DMS79 treated with DMSO at 0.1 percent for 48 hours (cell line): ENCODE measurements around the gene USP44.
A peak's percentile ranks its signal among the peaks of the same experiment; 100 is the strongest.

Source experiments
- DNase-seq: peaks from one replicate; lab custom pipeline; 2025; lab: John Stamatoyannopoulos, UW

The USP44 gene

GRCh38 chr12:95548056-95548538 lies 3.2 kb downstream of the USP44 start:
- peak; percentile 52 for DNase-seq

- peak; percentile 52 for DNase-seq
Measured at GRCh38 chr12:95547522-95548055, 3.7 kb downstream of the USP44 start.

- no peak for DNase-seq
Measured at GRCh38 chr12:95546491-95546813, 4.8 kb downstream of the USP44 start.

GRCh38 chr12:95545731-95546490 lies 5.4 kb downstream of the USP44 start:
- no peak for DNase-seq

- no peak for DNase-seq
Measured at GRCh38 chr12:95545303-95545702, 6.0 kb downstream of the USP44 start.

- DNase-seq, result no peak
Measured at GRCh38 chr12:95544756-95545155, 6.5 kb downstream of the USP44 start.

- DNase-seq, result no peak
Measured at GRCh38 chr12:95543305-95543704, 8.0 kb downstream of the USP44 start.

- no peak for DNase-seq
Measured at GRCh38 chr12:95541436-95541835, 9.8 kb downstream of the USP44 start.

GRCh38 chr12:95538656-95539055 lies 12.6 kb downstream of the USP44 start:
- no peak for DNase-seq

- DNase-seq, result no peak
Measured at GRCh38 chr12:95538006-95538405, 13.3 kb downstream of the USP44 start.

- DNase-seq, result no peak
Measured at GRCh38 chr12:95533985-95534384, 17.3 kb downstream of the USP44 start.

- DNase-seq, result no peak
Measured at GRCh38 chr12:95532851-95533250, 18.4 kb downstream of the USP44 start.

GRCh38 chr12:95529693-95530225 lies 21.5 kb downstream of the USP44 start:
- DNase-seq, result no peak

GRCh38 chr12:95528431-95528830 lies 22.8 kb downstream of the USP44 start:
- no peak for DNase-seq

GRCh38 chr12:95522692-95523091 lies 28.6 kb downstream of the USP44 start:
- DNase-seq, result no peak

- DNase-seq, result no peak
Measured at GRCh38 chr12:95520816-95521215, 30.5 kb downstream of the USP44 start.

GRCh38 chr12:95518944-95519343 lies 32.3 kb downstream of the USP44 start:
- DNase-seq, result no peak

- no peak for DNase-seq
Measured at GRCh38 chr12:95517246-95517645, 34.0 kb downstream of the USP44 start.

- DNase-seq, result no peak
Measured at GRCh38 chr12:95516757-95517156, 34.5 kb downstream of the USP44 start.

- no peak for DNase-seq
Measured at GRCh38 chr12:95515197-95515596, 36.1 kb downstream of the USP44 start.

- DNase-seq, result no peak
Measured at GRCh38 chr12:95513599-95513998, 37.7 kb downstream of the USP44 start.

- DNase-seq, result no peak
Measured at GRCh38 chr12:95511977-95512376, 39.3 kb downstream of the USP44 start.

GRCh38 chr12:95509300-95509699 lies 42.0 kb downstream of the USP44 start:
- DNase-seq, result no peak
